Measurements from ENCODE around the gene PHYHIPL. TPM values are rescaled to one million over a fixed set of nuclear protein-coding genes. Genes with fewer than 3 reads are reported as not detected.

Gene PHYHIPL
- total RNA-seq, 6 experiments from 2014 or later, result not detected

- no peaks in the 10 kb centered on the region for H3K9me3 Mint-ChIP-seq
- H3K4me3 Mint-ChIP-seq, result no peak overlapping the region
- TF ChIP-seq, protein P1, sequence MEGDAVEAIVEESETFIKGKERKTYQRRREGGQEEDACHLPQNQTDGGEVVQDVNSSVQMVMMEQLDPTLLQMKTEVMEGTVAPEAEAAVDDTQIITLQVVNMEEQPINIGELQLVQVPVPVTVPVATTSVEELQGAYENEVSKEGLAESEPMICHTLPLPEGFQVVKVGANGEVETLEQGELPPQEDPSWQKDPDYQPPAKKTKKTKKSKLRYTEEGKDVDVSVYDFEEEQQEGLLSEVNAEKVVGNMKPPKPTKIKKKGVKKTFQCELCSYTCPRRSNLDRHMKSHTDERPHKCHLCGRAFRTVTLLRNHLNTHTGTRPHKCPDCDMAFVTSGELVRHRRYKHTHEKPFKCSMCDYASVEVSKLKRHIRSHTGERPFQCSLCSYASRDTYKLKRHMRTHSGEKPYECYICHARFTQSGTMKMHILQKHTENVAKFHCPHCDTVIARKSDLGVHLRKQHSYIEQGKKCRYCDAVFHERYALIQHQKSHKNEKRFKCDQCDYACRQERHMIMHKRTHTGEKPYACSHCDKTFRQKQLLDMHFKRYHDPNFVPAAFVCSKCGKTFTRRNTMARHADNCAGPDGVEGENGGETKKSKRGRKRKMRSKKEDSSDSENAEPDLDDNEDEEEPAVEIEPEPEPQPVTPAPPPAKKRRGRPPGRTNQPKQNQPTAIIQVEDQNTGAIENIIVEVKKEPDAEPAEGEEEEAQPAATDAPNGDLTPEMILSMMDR (IDR thresholded peaks at IDR 0.05), result no peak
- no peak overlapping the region for H3K27ac Mint-ChIP-seq
- H3K36me3 Mint-ChIP-seq (ENCODE audit: low read depth), result no peaks in the 10 kb centered on the region
- no peak for DNase-seq
- H3K4me1 Mint-ChIP-seq (ENCODE audit: low read depth), result no peaks in the 10 kb centered on the region
- H3K27me3 Mint-ChIP-seq (ENCODE audit: insufficient read depth), result no peaks in the 10 kb centered on the region; the same call in 1 of the 2 replicates
These were observed 42.4 kb upstream of the PHYHIPL start for GRCh38 chr10:59133841-59134593.

DNA sequence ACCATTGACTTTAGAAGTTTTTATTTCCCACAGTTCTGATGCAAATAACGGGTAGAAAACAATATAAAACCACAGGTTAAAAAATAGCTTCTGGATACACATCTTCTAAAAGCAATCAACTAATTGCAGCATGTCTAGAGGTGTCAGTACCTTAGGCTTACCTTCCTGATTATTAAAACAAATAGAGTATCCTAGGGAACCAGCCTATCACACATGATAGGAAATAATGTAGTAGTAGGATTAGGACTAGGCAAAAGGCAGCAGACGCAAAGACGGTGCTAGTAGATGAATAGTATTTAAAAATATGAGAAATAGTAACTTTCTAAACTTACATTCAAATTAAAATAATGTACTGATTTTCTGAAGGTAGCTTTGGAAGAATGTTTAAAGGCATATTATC is 41.7 kb upstream of the PHYHIPL start:
- Mint-ChIP-seq H3K27ac (no peak overlapping the region), H3K9me3 (no peaks in the 10 kb centered on the region), H3K27me3 (ENCODE audit: insufficient read depth) (no peaks in the 10 kb centered on the region; the same call in 1 of the 2 replicates)

GRCh38 chr10:59135275-59135674 is 41.2 kb upstream of the PHYHIPL start:
- TF ChIP-seq, protein P1 (IDR thresholded peaks at IDR 0.05), result no peak
- no peaks in the 10 kb centered on the region for H3K36me3 Mint-ChIP-seq (ENCODE audit: low read depth)
- H3K4me1 Mint-ChIP-seq (ENCODE audit: low read depth), result no peaks in the 10 kb centered on the region
- no peak overlapping the region for H3K4me3 Mint-ChIP-seq
- H3K27me3 Mint-ChIP-seq (ENCODE audit: insufficient read depth), result no peaks in the 10 kb centered on the region; the same call in 1 of the 2 replicates
- no peak overlapping the region for H3K27ac Mint-ChIP-seq
- DNase-seq, result no peak
- no peaks in the 10 kb centered on the region for H3K9me3 Mint-ChIP-seq

More for the DNA sequence above, 41.7 kb upstream of the PHYHIPL start:
- Mint-ChIP-seq H3K36me3 (ENCODE audit: low read depth) (no peaks in the 10 kb centered on the region), H3K4me3 (no peak overlapping the region), H3K4me1 (ENCODE audit: low read depth) (no peaks in the 10 kb centered on the region)
- TF ChIP-seq, protein P1 (IDR thresholded peaks at IDR 0.05), result no peak
- DNase-seq, result no peak

DNA sequence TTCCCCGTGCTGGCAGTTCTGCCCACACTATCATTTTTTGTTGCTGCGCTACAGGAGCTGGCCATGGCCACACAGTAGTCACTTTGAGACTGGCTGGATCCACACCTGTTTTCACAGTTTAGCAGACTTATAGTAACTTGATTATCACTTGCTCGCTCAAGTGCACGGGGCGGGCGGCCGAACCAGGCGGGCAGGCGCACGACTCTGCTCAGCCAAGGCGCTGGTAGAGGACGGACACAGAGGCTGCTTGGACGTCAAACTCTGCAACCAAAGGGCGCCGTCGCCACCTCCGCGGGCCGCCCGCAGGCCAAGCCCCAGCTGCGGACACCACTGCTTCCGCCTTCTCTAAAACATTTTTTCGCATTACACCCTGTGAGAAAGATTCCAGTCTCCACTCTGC is 38.4 kb upstream of the PHYHIPL start:
- Mint-ChIP-seq H3K4me1 (ENCODE audit: low read depth) (no peaks in the 10 kb centered on the region), H3K27me3 (ENCODE audit: insufficient read depth) (no peaks in the 10 kb centered on the region), H3K9me3 (no peaks in the 10 kb centered on the region)

GRCh38 chr10:59143544-59143943 is 32.9 kb upstream of the PHYHIPL start:
- no peak for DNase-seq
- TF ChIP-seq, protein P1 (IDR thresholded peaks at IDR 0.05), result no peak
- Mint-ChIP-seq H3K36me3 (ENCODE audit: low read depth) (no peaks in the 10 kb centered on the region), H3K27ac (no peak overlapping the region), H3K9me3 (no peaks in the 10 kb centered on the region), H3K27me3 (ENCODE audit: insufficient read depth) (no peaks in the 10 kb centered on the region), H3K4me3 (no peak overlapping the region), H3K4me1 (ENCODE audit: low read depth) (no peaks in the 10 kb centered on the region)

More for the DNA sequence above, 38.4 kb upstream of the PHYHIPL start:
- H3K4me3 Mint-ChIP-seq, result no peak overlapping the region
- TF ChIP-seq, protein P1 (IDR thresholded peaks at IDR 0.05), result no peak
- no peak overlapping the region for H3K27ac Mint-ChIP-seq
- H3K36me3 Mint-ChIP-seq (ENCODE audit: low read depth), result no peaks in the 10 kb centered on the region
- DNase-seq, result no peak
